Measurements from ENCODE around the gene ZNF165.

DNA sequence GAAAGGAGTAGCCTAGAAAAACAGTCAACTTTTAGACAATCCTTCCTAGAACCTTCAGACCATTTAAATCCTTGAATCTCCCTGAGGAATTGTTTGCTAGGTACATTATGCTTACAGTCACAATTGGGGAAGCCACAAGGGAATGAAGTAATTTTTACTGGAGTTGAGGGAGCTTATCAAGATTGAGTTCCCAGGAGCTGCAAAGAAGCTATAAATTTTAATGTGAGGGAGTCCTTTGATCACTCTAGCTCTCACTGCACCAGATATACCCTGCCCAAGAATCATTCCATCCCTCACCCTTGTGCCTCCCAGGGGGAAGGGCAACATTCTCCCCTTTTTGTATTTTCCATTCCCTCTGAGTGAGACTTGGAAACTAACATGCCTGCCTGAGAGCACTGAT is 12.3 kb upstream of the ZNF165 start:
- TF ChIP-seq CTCF (IDR thresholded peaks at IDR 0.05) (no peak), POLR2A (IDR thresholded peaks at IDR 0.05) (no peak)

Data from uterus (tissue), 2 donors.